Effector CD8-positive, alpha-beta T cell (primary cell): ENCODE data around the gene ATP10A.
"Not testable (repeated sequence)": the region's sequence is repeated elsewhere in the genome, so short reads cannot be mapped to it uniquely, and the experiment has no call there.

ENCODE experiments used
- DNase-seq: peaks from one replicate; lab custom pipeline; 2025; lab: John Stamatoyannopoulos, UW

ATP10A gene

DNA sequence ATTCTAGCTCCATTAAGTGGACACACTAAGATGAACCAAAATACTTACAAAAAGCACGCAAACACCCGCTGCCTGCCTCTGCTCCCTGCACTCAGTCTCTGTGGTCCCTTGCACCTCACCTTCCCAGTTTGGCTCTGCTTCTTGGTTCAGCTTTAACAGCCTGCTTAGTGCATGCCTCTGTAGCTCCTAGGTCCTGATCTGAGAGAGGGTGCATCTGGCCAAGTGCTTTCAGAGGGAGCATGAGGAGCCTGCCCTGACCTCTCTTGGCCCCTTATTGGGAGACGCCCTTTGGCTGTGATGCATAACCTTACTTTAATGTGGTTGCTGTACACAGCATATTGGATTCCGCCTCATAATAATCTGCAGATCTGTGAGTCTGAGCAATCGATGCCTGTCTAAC is 21.2 kb upstream of the ATP10A start:
- DNase-seq = no peak

DNA sequence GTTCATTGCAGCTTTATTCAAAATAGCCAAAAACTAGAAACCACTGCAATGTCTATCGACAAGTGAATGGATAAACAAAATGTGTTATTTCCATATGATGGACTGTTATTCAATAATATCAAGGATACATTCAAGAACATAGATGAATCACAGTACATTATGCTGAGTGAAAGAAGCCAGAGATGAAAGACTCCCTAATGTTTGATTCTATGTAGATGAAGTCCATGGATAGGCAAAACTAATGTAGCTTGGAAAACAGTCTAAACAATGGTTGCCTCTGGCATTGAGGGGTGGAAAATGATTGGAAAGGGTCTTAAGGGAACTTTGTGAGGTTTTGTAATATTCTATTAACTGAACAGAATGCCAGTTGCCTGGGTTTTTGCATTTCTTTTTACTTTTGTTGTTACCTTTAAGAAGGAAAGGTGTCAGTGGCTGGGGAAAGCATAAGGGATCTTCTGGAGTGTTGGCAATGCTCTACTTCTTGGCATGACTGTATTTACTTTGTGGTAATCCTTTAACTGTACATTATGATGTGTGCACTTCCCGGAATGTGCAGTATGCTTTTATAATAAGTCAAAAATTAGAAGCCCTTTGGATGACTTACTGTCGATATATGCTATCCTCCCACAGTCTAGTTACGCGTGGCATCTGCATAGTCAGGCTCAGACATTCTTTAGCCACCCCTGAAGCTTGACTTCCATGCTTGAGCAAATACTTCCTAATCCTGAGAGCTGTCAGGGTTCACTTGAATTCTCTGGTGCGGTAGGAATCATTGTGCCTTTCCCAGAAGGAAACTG is 20.5 kb upstream of the ATP10A start:
- DNase-seq = no peak

DNA sequence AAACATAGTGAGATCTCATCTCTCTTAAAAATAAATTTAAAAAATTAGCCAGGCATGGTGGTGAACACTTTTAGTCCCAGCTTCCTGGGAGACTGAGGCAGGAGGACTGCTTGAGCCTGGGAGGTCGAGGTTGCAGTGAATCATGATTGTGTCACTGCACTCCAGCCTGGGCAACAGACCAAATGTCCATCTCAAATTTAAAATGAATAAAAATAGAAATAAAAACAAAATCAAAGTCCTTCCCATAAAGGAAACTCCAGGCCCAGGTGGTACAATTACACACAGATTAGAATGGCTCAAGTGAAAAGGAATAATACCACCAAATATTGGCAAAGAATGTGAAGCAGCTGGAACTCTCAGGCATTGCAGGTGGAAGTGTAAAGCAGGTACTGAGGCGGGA is 19.3 kb upstream of the ATP10A start:
- no peak for DNase-seq

DNA sequence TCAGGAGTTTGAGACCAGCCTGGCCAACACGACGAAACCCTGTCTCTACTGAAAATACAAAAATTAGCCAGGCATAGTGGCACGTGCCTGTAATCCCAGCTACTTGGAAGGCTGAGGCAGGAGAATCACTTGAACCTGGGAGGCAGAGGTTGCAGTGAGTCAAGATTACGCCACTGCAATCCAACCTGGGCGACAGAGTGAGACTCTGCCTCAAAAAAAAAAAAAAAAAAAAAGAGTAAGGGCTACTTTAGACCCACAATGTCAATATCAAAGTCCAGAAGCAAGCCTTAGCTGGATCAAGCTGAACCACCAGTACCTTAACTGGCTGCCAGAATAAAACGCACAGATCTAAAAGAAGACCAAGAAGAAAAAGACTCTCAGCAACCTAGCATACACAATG is 17.8 kb upstream of the ATP10A start:
- not testable (repeated sequence) for DNase-seq

DNA sequence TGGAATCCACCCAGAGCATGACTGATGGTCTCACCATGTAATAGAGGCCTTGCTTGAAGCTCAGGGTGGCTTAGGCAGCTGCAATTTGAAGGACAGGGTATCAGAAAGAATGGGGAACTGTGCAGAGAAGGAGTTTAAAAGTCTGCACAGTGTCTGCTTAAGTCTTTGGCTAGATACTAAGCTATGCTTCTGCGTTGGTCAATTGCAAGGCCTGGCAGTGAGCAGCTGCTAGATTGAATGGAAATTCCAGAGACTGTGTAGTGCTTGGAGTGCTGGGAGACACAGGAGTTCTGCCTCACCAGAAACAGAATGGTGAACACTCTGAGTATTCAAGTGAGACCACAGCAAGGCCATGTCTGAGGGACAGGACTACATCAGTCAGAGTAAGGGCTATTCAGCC is 17.3 kb upstream of the ATP10A start:
- no peak for DNase-seq

DNA sequence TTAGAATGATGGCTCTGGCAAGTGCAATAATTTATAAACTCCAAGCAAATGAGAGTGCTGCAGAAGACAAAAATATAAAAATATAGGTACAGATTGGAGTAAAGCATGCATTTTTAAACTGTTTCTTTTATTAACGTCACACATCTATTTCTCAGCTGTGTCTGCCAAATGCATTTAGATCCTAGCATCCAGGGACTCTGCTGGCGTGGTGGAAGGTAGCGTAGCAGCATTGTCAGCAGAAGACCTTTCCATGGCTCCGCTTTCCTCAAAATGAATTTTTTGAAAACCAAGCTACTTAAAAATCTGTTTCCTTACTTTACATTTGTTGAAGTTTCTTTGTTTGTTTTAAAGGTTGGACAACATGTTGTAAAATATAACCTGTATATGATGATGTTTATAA is 16.3 kb upstream of the ATP10A start:
- no peak for DNase-seq

DNA sequence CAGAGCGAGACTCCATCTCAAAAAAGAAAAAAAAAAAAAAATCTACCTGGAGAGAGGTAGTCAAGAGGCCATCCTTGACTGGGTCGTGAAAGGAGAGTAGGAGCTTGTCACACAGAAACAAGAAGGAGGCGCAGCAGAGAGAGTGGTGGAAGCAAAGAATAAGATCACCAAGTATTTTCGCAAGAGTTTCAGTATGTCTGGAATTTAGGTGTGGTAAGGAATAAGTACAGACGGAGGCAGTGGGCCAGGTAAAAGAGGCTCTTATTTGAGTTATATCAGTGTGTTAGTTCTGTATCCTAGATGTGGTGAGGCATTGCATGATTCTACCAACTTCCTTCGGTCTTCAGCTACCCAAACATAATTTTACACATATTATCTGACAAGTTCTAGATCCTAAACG is 14.6 kb upstream of the ATP10A start:
- no peak for DNase-seq

DNA sequence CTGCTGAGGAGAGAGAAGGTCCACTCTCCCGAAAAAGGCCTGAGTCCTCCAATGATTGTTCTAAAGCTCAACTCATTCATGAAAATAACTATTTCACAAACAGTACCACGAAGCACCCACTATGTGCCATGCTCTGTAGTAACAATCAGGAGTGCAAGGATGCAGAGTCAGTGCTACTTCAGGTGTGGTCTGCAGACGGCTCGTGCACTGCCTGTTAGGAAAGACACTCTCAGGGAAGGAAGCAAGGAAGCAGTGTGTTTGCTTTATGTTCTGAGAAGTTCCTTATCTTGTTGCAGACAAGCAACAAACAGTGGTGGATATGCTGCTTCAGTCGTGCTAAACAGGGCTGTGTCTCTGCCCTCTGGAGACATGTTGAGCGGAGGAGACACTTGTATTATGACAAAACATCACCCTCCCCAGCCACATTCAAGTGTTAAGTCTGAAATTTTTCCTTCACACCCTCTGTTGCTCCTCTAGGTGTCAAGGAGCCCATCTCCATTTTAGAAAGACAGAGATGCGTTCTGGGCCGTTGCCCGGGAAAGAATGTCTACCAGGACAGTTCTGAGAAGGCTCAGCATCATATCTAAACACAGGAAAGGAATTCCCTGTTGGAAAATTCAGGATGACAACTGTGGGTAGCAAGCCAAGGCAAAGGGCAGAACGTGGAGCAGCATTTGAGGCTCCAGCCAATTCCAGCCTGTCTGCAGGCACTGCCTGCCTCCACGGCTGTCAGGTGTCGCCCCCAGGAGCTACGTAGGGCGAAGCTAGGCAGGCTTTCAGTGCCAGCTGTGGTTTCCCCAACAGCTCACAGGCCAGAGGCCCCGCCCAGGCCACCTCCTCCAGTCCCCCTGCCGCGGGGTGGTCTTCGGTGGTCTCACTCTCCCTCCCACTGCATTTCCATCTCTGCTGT is 13.4 kb upstream of the ATP10A start:
- no peak for DNase-seq

DNA sequence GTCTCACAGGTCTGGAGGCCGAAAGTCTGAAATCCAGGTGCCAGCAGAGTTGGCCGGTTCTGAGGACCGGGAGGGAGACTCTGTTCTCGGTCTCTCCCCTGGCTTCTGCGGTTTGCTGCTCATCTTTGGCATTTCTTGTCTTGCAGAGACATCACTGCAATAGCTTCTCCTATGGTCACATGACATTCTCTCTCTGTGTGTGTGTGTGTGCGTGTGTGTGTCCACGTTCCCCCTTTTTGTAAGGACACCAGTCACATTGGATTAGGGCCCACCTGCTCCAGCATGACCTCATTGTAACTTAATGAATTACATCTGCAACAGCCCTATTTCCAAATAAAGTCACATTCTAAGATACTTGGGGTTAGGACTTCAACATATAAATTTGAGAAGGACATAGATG is 12.4 kb upstream of the ATP10A start:
- no peak for DNase-seq

DNA sequence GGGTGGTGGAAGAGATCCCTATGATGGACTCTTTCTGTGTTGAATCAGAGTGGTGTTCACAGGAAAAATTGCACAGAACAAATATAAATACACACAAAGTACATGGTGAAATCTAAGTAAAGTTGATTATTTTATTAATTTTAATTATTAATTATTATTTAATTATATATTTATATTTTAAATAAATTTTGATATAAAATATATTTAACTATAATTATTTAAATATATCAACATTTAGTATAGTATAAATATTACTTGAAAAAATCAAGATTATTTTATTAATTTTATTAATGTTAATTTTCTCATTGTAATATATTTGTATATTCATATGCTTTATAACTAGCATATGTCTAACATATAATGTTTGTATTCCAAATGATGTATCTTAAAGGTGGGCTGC is 11.3 kb upstream of the ATP10A start:
- no peak for DNase-seq

- DNase-seq = no peak
Measured at GRCh38 chr15:25871403-25871802, 8.3 kb upstream of the ATP10A start.

- no peak for DNase-seq
Measured at GRCh38 chr15:25870938-25871337, 7.8 kb upstream of the ATP10A start.

GRCh38 chr15:25869701-25870100 is 6.6 kb upstream of the ATP10A start:
- no peak for DNase-seq

DNA sequence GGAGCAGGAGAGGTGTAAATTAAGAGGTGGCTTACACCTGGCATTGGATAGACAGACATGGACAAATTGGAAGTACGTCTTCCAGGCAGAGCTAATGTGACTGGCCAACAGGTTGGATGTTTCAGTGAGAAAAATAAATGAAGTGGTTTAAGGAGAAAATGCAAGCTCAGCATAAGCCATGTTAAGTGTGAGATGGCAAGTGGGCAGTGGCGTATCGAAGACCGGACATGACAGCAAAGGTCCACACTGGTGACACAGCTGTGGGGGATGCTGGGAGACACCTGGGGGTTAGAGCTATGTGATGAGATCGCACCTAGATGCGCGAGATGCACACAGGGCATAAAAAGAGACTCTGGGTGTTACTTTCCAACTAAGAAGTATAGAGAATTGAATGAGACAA is 3.7 kb upstream of the ATP10A start:
- no peak for DNase-seq

DNA sequence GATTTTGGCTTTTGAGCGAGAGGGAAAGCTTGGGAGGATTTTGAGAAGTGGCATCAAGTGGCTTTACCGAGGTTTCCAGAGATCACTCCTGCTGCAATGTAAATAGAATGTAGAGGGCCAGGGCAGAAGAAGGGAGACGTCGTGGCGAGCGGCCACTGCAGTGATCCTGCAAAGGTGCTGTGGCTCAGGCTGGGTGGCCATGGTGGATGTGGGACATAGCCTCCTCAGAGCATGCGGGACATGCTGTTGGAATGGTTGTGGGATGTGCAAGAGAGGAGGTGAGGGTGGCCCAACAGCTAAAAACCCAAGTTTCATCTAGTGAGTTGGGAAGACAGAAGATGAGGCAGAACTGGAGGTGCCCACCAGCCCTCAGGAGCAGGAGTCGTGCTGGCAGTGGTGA is 3.1 kb upstream of the ATP10A start:
- DNase-seq = no peak

DNA sequence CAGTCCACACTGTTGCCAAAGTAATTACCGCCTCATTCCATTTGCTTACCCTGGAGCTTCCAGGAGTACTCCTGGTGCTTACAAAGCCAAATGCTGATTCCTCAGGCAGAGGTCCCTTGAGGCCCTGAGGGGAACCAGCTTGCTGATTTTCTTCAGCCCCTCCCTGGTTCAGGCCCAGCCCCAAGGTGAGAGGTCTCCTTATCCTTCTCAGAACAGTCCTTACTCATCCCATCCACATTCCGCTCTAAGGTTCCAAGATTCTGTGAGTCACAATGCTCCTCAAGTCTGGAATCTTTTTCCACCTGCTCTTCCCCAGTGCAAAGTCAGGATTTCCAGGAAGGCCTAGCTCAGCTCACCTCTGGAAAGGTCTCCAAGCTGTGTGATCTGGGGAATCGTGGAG is 1.8 kb upstream of the ATP10A start:
- no peak for DNase-seq

DNA sequence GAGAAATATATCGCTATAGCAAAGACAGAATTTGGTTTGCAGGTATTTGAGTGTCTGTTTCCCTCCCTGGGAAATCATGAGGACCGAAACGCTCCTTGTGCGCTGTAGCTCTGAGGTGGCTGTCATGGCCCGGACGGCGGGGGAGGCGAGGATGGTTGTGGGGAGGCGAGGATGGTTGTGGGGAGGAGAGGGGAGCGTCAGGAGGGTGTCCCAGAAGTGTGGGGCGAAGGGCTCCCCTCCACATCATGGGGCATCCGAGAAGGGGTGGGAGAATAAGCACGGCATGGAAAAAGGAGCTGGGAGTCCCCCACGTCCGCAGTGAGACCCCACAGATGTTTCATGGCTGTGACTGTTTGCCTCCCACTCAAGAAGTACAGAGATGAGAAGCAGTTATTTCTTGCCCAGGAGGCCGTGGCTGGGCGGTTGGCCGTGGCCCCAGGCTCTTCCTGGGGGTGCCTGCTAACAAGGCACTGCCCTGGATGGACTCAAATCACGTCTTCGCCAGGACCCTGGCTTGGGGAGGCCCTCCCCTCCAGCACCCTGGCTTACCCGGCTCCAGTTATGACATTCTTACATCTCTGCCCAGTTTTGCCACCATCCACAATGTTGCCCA is 947 bp upstream of the ATP10A start:
- DNase-seq = no peak

- peak; percentile 25 for DNase-seq
Measured at GRCh38 chr15:25862472-25863110, 536 bp downstream of the ATP10A start.

DNA sequence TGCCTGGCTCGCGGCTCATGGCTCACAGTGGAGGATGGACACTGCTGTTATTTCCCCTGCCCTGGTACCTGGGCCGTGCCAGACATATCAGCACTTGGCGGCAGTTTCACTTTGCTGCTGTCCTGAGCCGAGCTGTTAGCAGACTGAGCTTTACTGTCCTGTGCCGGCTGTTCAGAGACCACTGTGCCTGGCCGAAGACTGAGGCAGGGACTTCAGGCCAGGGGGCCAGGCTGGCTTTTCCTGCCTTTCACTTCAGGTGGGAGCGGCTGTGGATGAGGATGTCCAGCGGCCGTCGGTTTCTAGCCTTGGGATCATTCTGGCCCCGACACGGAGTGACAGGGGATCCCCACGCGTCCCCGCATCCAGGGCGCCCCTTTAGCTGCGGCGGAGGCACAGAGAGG is 1.1 kb downstream of the ATP10A start:
- DNase-seq = no peak

DNA sequence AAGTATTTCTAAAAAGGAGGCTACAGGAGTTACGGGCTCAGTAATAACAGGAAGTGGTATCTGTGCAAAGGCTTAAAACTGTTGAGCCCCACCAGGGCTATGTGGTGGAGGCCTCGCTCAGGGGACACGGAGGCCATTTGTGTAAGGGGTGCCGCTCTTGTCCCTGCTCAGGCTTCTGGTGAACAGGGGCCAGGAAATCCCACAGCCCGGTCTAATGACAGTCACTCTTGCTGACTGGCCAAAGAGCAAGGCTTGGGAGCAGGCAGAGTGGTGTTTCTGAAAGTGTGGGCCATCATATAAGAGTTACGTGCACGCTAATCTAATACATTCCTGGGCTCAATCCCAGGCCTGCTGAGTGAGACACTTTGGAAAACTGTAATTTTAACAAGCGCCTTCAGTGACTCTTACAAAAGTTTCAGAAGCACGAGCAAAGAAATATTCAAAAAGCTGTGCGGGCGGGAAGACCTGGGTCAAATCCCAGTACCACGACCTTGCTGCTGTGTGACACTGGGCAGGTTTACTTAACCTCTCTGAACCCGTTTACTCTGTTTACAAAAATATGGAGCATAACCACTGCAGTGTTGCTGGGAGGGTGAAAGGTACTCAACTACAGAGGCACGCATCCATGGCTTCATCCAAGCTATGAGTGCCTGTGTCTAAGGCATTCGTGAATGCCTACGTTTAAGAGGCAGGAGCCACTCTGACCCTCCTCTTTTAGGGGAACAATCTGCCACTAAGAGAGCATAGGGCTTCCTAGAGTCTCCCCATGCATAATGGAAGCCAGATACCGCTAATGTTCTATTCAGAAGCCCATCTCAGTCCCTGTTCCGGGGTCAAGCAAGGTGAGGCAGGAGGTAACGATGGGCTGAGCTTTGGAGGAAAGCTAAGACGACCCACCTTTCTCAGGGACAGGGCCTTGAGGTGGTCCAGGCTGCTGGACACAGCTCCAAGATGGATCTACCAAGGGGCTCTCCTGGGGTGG is 2.0 kb downstream of the ATP10A start:
- no peak for DNase-seq
